HepG2 (cell line): ENCODE data around the gene SLC38A2. TPM values are rescaled to one million over a fixed set of nuclear protein-coding genes. Genes with fewer than 3 reads are reported as not detected.

Experiments used
- ATAC-seq: fragments of 200-7000 bp; cut with Tn5 transposase; 3 replicates; pipeline ENCODE4 v1.9.1; 2020; ENCODE audit warnings: mild to moderate bottlenecking, moderate library complexity
- BruUV-seq: library from RNA; stranded (reverse); fragments of 400-500 nt; replicated peaks from 2 replicates; lab custom pipeline; 2021; lab: Mats Ljungman, UMichigan
- CTCF ChIA-PET: fragments of 300-600 bp; formaldehyde crosslinking; extraction: SDS; loops from one replicate; lab custom pipeline; 2021; ENCODE audit warnings: low total read pairs, inconsistent platforms, low intra/inter-chr PET ratio; lab: Yijun Ruan, JAX
- POLR2A ChIA-PET: fragments of 350-600 bp; sonication (Branson Sonifier 250); formaldehyde crosslinking; loops from one replicate; lab custom pipeline; 2020; ENCODE audit warnings: antibody characterized with exemption, inconsistent platforms; lab: Yijun Ruan, JAX
- DNase-seq: peaks from one replicate; pipeline ENCODE4 v3.0.0-alpha.2; 2015; ENCODE audit warnings: low spot score
- FAIRE-seq: peaks from 3 replicates; lab custom pipeline; 2011; peaks lifted over from hg19 to GRCh38; lab: Jason Lieb, UNC
- H2AFZ ChIP-seq: one replicate; pipeline ENCODE4 v1.6.1; 2011; ENCODE audit warnings: low read length, inconsistent platforms
- H3K27ac ChIP-seq: fragments of 300-600 bp; 3 replicates; pipeline ENCODE4 v1.8.0; 2011; ENCODE audit warnings: mixed run types, mild to moderate bottlenecking, mixed read lengths, low read length, inconsistent platforms; ENCODE audit not compliant: insufficient read depth; ENCODE audit errors: extremely low read length
- H3K27me3 ChIP-seq, 2 experiments: fragments of 200-600 bp in 1 of 2; 2 replicates in 1 of 2; 3 replicates in 1 of 2; pipeline versions ENCODE4 v1.6.0 to v1.8.0; 2011; ENCODE audit warnings: low read length in 2 of 2, mild to moderate bottlenecking in 2 of 2, moderate library complexity in 2 of 2, inconsistent platforms in 1 of 2; ENCODE audit not compliant: insufficient read depth in 2 of 2, control insufficient read depth in 1 of 2
- H3K36me3 ChIP-seq, 2 experiments: fragments of 200-600 bp in 1 of 2; replicated peaks in 1 of 2; 2 replicates in 1 of 2; 3 replicates in 1 of 2; pipeline versions ENCODE4 v1.5.1 to v1.8.0; 2011; ENCODE audit warnings: low read length in 2 of 2, inconsistent platforms in 1 of 2; ENCODE audit not compliant: insufficient read depth in 2 of 2, control insufficient read depth in 1 of 2
- H3K4me1 ChIP-seq: 2 replicates; pipeline ENCODE4 v1.5.1; 2012; ENCODE audit warnings: low read length, inconsistent platforms; ENCODE audit not compliant: insufficient read depth
- H3K4me2 ChIP-seq: 2 replicates; pipeline ENCODE4 v1.6.0; 2011; ENCODE audit warnings: low read depth, low read length, inconsistent platforms
- H3K4me3 ChIP-seq, 3 experiments: fragments of 200-600 bp in 1 of 3; sonication (generic), shearing (Covaris generic) in 1 of 3; replicated peaks in 1 of 3; 2 replicates each; pipeline ENCODE4 v1.5.1; 2011 to 2016; ENCODE audit warnings: low read length in 3 of 3, inconsistent platforms in 2 of 3, low read depth in 2 of 3, mild to moderate bottlenecking in 2 of 3, control low read depth in 1 of 3, mixed read lengths in 1 of 3; ENCODE audit not compliant: insufficient read depth in 1 of 3
- H3K79me2 ChIP-seq: one replicate; pipeline ENCODE4 v1.6.1; 2011; ENCODE audit warnings: low read length, inconsistent platforms; ENCODE audit not compliant: insufficient read depth
- H3K9ac ChIP-seq: 2 replicates; pipeline ENCODE4 v1.6.0; 2011; ENCODE audit warnings: mild to moderate bottlenecking, low read depth, low read length, inconsistent platforms; ENCODE audit not compliant: insufficient read depth
- H3K9me3 ChIP-seq: 2 replicates; pipeline ENCODE4 v1.5.1; 2012; ENCODE audit warnings: mild to moderate bottlenecking, low read length
- H4K20me1 ChIP-seq: 2 replicates; pipeline ENCODE4 v1.6.0; 2011; ENCODE audit warnings: inconsistent platforms, mild to moderate bottlenecking, low read length, moderate library complexity; ENCODE audit not compliant: insufficient read depth
- ASH2L ChIP-seq: fragments of 300-600, 200-600 bp; sonication (generic); IDR thresholded peaks from 2 replicates; pipeline ENCODE4 v1.7.0; 2017; ENCODE audit warnings: low read depth, mild to moderate bottlenecking, moderate library complexity, mixed read lengths, low read length; ENCODE audit not compliant: insufficient read length
- HOMEZ ChIP-seq: IDR thresholded peaks from 2 replicates; pipeline ENCODE4 v1.6.1; 2016; ENCODE audit warnings: low read depth
- KMT2B ChIP-seq: IDR thresholded peaks from 2 replicates; pipeline ENCODE4 v1.6.1; 2016; ENCODE audit warnings: missing genetic modification reagents, missing compliant biosample characterization
- LBX2 ChIP-seq: sonication (generic); formaldehyde crosslinking; IDR thresholded peaks from 2 replicates; pipeline ENCODE4 v1.5.0; 2020; ENCODE audit warnings: missing genetic modification reagents, mild to moderate bottlenecking, borderline replicate concordance
- PRDM10 ChIP-seq: sonication (generic); formaldehyde crosslinking; IDR thresholded peaks from 2 replicates; pipeline ENCODE4 v1.4.0; 2020; ENCODE audit warnings: low read depth, missing genetic modification reagents
- REST ChIP-seq, 2 experiments: IDR thresholded peaks; 2 replicates each; pipeline ENCODE4 v1.6.1; 2011 to 2012; ENCODE audit warnings: low read length in 2 of 2, borderline replicate concordance in 1 of 2, low read depth in 1 of 2, mild to moderate bottlenecking in 1 of 2, moderate library complexity in 1 of 2
- SOX6 ChIP-seq, 2 experiments: fragments of 450-650 bp in 1 of 2; sonication (generic) in 1 of 2; formaldehyde crosslinking in 1 of 2; IDR thresholded peaks; 2 replicates each; pipeline versions ENCODE4 v1.4.0 to v1.6.1; 2017 to 2020; ENCODE audit warnings: antibody characterized with exemption in 1 of 2, mild to moderate bottlenecking in 1 of 2, missing genetic modification reagents in 1 of 2
- ZNF777 ChIP-seq: sonication (generic); formaldehyde crosslinking; IDR thresholded peaks from 2 replicates; pipeline ENCODE4 v1.4.0; 2020; ENCODE audit warnings: missing genetic modification reagents
- WGBS: methylation state at CpG from one replicate; pipeline ENCODE4 v1.1.6; 2017; ENCODE audit warnings: low lambda C conversion rate; 5-methylcytosine and 5-hydroxymethylcytosine counted together
- in situ Hi-C: cut with HindIII; loops from 2 replicates; pipeline ENCODE4 v1.10.0; 2017; ENCODE audit warnings: low pct_unique_long_range_greater_than_20kb; ENCODE audit not compliant: extremely low pct_ligation_motif_present
- intact Hi-C: fragments of 100-400 bp; cut with micrococcal nuclease; formaldehyde crosslinking; loops from one replicate; pipeline ENCODE4 v1.10.0; 2022; ENCODE audit not compliant: unreplicated experiment
- polyA plus RNA-seq, 8 experiments: library from polyadenylated mRNA; depleted of rRNA in 3 of 8; stranded (reverse) in 7 of 8; unstranded in 1 of 8; fragments of >200 nt; fragmentation: Illumina TruSeq in 4 of 8; extraction: Trizol in 4 of 8; gene quantifications; 2 replicates each; pipeline versions ENCODE4 v1.2.1 to v1.2.3, GENCODE V29; 2011 to 2016; ENCODE audit warnings: low read depth in 4 of 8, missing spikeins in 1 of 8, mixed read lengths in 1 of 8; ENCODE audit not compliant: insufficient read depth in 1 of 8
- total RNA-seq, 5 experiments: library from RNA; depleted of rRNA; stranded (reverse); fragments of >200 nt; fragmentation: Illumina TruSeq; extraction: Trizol; gene quantifications; 2 replicates each; pipeline ENCODE4 v1.2.3, GENCODE V29; 2016; ENCODE audit warnings: low read depth in 1 of 5

SLC38A2 gene
- total and polyA plus RNA-seq, 2 of the 13 experiments (the other 11 are each of a cell fraction or from before 2014, with no cell fraction given), result 368 to 880 TPM

- TF ChIP-seq LBX2, result no peak
These were observed 14.9 kb downstream of the SLC38A2 start (continued) for GRCh38 chr12:46357438-46358324.

- H2AFZ ChIP-seq, result no peak overlapping the region
- no peaks in the 10 kb centered on the region for H3K79me2 ChIP-seq
- WGBS, result 36% methylated on average over 5 of the region's 5 CpGs
- no peak for DNase-seq
- in situ Hi-C loops, result no loop called here
- no peak for FAIRE-seq
- intact Hi-C loops, result loop anchor here (5.0 kb wide), 1 partner anchor 320 kb away; no protein-coding TSS in a partner anchor
- ChIA-PET CTCF (interaction anchor here (0.8 kb wide), 1 partner anchor 321 kb away, joined by 3 read pairs; no protein-coding TSS in a partner anchor), POLR2A (interaction anchor here (0.7 to 4.5 kb wide), 10 partner anchors 8 to 627 kb away, joined by 3 to 23 read pairs (median 4); no protein-coding TSS in a partner anchor)
- H3K9me3 ChIP-seq, result no peaks in the 10 kb centered on the region
- H3K4me3 ChIP-seq, result no peak overlapping the region
- H3K9ac ChIP-seq, result no peak overlapping the region
- H4K20me1 ChIP-seq, result peaks cover 42% of the 10 kb centered on the region
- H3K4me2 ChIP-seq, result no peak overlapping the region
- ATAC-seq, result peak; percentile 42
- no peaks in the 10 kb centered on the region for H3K27me3 ChIP-seq
- peaks cover 4 to 14% of the 10 kb centered on the region in 2 experiments for H3K36me3 ChIP-seq
- no TSS peak for BruUV-seq
- H3K4me1 ChIP-seq, result peaks cover 15% of the 10 kb centered on the region
- H3K27ac ChIP-seq, result no peak overlapping the region
- no peak for TF ChIP-seq REST (IDR thresholded peaks at IDR 0.05; ENCODE audit: borderline replicate concordance in 1 of 2, low read depth in 1 of 2, low read length in 2 of 2)
- TF ChIP-seq ASH2L, result peak; percentile 10
- TF ChIP-seq HOMEZ (CRISPR knock-in tag), result 0 out of 2 replicates have a peak, but pooled peaks have one; percentile 4
- TF ChIP-seq PRDM10 (CRISPR knock-in tag), result 0 out of 2 replicates have a peak, but pooled peaks have one; percentile 3
- no peak for TF ChIP-seq KMT2B
- no peak for TF ChIP-seq SOX6 (IDR thresholded peaks at IDR 0.05)
- no peak for TF ChIP-seq SOX6 (CRISPR knock-in tag; IDR thresholded peaks at IDR 0.05)
- TF ChIP-seq ZNF777 (CRISPR knock-in tag), result 0 out of 2 replicates have a peak, but pooled peaks have one; percentile 20
These were observed 15.7 kb downstream of the SLC38A2 start for GRCh38 chr12:46356655-46357437.
